AML-193 (cell line): ENCODE data around the gene ZNRF3.

Source experiments
- DNase-seq, 2 experiments: peaks; one replicate each; lab custom pipeline; 2025; lab: John Stamatoyannopoulos, UW

ZNRF3 gene

GRCh38 chr22:28952857-28953256 lies 69.5 kb downstream of the ZNRF3 start:
- DNase-seq: no peak

GRCh38 chr22:28953403-28953802 lies 70.0 kb downstream of the ZNRF3 start:
- no peak for DNase-seq

GRCh38 chr22:28953976-28954880 lies 70.9 kb downstream of the ZNRF3 start:
- DNase-seq: no peak

- peak; percentile 44 to 71 for DNase-seq
Measured at GRCh38 chr22:28955817-28956216, 72.4 kb downstream of the ZNRF3 start.

GRCh38 chr22:28956506-28956905 lies 73.1 kb downstream of the ZNRF3 start:
- no peak for DNase-seq

GRCh38 chr22:28958611-28959010 lies 75.2 kb downstream of the ZNRF3 start:
- no peak for DNase-seq

- DNase-seq: no peak
Measured at GRCh38 chr22:28962042-28962554, 78.7 kb downstream of the ZNRF3 start.

- DNase-seq: no peak
Measured at GRCh38 chr22:28963362-28963761, 80.0 kb downstream of the ZNRF3 start.

GRCh38 chr22:28967163-28967665 lies 83.8 kb downstream of the ZNRF3 start:
- no peak for DNase-seq

- DNase-seq: no peak
Measured at GRCh38 chr22:28967969-28968368, 84.6 kb downstream of the ZNRF3 start.

GRCh38 chr22:28969401-28970168 lies 86.2 kb downstream of the ZNRF3 start:
- DNase-seq: no peak

- DNase-seq: no peak
Measured at GRCh38 chr22:28973352-28973751, 90.0 kb downstream of the ZNRF3 start.

- DNase-seq: no peak
Measured at GRCh38 chr22:28977060-28977459, 93.7 kb downstream of the ZNRF3 start.

GRCh38 chr22:28977481-28977971 lies 94.2 kb downstream of the ZNRF3 start:
- no peak for DNase-seq

GRCh38 chr22:28978158-28978557 lies 94.8 kb downstream of the ZNRF3 start:
- DNase-seq: no peak

GRCh38 chr22:28978863-28979796 lies 95.8 kb downstream of the ZNRF3 start:
- no peak for DNase-seq

- no peak for DNase-seq
Measured at GRCh38 chr22:28980326-28980725, 97.0 kb downstream of the ZNRF3 start.

- DNase-seq: no peak
Measured at GRCh38 chr22:28981818-28982499, 98.6 kb downstream of the ZNRF3 start.

- DNase-seq: no peak
Measured at GRCh38 chr22:28983190-28983589, 99.8 kb downstream of the ZNRF3 start.

- no peak for DNase-seq
Measured at GRCh38 chr22:28983788-28984441, 100.5 kb downstream of the ZNRF3 start.
